Cardiac fibroblast (primary cell): ENCODE data around the gene CDC42EP4.

Experiments used
- DNase-seq, 2 donors: peaks; one replicate each; pipeline versions ENCODE4 v3.0.0 to v3.0.0-alpha.2; 2010; ENCODE audit warnings: low read depth in 2 of 2
- H3K4me3 ChIP-seq, 2 donors: replicated peaks in 1 of 2; 1 replicate in 1 of 2; 2 replicates in 1 of 2; pipeline ENCODE4 v1.5.1; 2011; ENCODE audit warnings: low read depth in 2 of 2, low read length in 2 of 2, mild to moderate bottlenecking in 2 of 2, moderate library complexity in 1 of 2
- TF ChIP-seq, protein P1 (sequence below): IDR thresholded peaks from one replicate; pipeline ENCODE4 v1.5.1; 2011; ENCODE audit warnings: low read depth, mild to moderate bottlenecking, low read length, inconsistent platforms

CDC42EP4 gene

GRCh38 chr17:73234736-73235135, 77.1 kb downstream of the CDC42EP4 start:
- TF ChIP-seq, protein P1, sequence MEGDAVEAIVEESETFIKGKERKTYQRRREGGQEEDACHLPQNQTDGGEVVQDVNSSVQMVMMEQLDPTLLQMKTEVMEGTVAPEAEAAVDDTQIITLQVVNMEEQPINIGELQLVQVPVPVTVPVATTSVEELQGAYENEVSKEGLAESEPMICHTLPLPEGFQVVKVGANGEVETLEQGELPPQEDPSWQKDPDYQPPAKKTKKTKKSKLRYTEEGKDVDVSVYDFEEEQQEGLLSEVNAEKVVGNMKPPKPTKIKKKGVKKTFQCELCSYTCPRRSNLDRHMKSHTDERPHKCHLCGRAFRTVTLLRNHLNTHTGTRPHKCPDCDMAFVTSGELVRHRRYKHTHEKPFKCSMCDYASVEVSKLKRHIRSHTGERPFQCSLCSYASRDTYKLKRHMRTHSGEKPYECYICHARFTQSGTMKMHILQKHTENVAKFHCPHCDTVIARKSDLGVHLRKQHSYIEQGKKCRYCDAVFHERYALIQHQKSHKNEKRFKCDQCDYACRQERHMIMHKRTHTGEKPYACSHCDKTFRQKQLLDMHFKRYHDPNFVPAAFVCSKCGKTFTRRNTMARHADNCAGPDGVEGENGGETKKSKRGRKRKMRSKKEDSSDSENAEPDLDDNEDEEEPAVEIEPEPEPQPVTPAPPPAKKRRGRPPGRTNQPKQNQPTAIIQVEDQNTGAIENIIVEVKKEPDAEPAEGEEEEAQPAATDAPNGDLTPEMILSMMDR = no peak
- DNase-seq = no peak

More at GRCh38 chr17:73234736-73235135, 77.1 kb downstream of the CDC42EP4 start:
- no peak overlapping the region for H3K4me3 ChIP-seq
